GM12872 (cell line): ENCODE measurements around the gene ZNF641.

Source experiments
- TF ChIP-seq, protein P1 (sequence below): IDR thresholded peaks from 3 replicates; pipeline ENCODE4 v1.5.1; 2011; ENCODE audit warnings: low read depth, mild to moderate bottlenecking, low read length, moderate library complexity; ENCODE audit not compliant: insufficient read depth

Gene ZNF641

DNA sequence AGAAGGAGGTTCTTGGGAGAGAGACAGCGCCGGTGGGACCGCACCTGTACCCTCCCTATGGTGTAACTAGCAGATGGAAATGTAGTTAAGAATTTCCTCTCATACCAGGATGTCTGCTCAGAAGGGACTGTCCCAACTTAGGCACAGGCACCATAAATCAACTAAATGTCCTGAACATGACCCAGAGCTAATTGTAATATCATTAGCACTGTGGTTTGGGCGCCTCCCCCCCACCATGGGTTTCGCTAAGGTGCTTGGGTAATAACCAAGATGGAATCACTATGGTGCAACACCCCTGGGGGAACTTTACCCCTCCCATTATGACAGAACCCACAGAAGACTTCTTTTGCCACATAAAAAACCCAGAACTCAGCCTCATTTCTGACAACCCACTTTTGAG is 15.9 kb downstream of the ZNF641 start:
- TF ChIP-seq, protein P1, sequence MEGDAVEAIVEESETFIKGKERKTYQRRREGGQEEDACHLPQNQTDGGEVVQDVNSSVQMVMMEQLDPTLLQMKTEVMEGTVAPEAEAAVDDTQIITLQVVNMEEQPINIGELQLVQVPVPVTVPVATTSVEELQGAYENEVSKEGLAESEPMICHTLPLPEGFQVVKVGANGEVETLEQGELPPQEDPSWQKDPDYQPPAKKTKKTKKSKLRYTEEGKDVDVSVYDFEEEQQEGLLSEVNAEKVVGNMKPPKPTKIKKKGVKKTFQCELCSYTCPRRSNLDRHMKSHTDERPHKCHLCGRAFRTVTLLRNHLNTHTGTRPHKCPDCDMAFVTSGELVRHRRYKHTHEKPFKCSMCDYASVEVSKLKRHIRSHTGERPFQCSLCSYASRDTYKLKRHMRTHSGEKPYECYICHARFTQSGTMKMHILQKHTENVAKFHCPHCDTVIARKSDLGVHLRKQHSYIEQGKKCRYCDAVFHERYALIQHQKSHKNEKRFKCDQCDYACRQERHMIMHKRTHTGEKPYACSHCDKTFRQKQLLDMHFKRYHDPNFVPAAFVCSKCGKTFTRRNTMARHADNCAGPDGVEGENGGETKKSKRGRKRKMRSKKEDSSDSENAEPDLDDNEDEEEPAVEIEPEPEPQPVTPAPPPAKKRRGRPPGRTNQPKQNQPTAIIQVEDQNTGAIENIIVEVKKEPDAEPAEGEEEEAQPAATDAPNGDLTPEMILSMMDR = no peak

DNA sequence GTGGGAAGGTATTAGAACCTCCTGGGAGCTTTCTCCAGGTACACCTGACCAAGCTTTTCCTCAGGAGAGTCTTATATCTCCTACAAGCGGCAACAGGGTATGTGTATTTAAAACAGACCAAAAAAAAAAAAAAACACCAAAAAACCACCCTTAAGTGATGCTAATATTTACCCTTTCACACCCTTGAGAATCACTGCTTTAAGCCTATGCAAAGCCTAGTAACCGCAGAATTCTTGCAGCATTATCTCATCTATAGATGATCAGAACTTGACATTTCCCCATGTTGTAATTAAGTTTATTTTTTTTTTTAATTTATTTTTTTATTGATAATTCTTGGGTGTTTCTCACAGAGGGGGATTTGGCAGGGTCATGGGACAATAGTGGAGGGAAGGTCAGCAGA is 19.3 kb downstream of the ZNF641 start:
- TF ChIP-seq, protein P1 = no peak

DNA sequence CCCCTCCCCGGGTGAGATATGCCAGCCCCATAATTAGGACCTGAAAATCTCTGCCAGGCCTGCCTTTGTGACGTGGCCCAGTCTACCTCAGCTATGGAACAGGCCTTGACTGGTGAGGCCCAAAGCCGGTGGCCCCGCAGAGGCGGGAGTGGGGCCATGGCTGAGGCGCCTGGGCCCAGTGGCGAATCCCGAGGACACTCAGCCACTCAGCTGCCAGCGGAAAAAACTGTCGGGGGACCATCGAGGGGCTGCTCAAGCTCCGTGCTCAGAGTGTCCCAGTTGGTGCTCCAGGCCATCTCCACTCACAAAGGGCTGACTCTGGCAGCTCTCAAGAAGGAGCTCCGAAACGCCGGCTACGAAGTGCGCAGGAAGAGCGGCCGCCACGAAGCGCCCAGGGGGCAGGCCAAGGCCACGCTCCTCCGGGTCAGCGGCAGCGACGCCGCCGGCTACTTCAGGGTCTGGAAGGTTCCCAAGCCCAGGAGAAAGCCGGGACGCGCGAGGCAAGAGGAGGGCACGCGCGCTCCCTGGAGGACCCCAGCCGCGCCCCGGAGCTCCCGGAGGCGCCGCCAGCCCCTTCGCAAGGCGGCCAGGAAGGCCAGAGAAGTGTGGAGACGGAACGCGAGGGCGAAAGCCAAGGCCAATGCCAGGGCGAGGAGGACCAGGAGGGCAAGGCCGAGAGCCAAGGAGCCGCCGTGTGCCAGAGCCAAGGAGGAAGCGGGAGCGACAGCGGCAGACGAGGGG is 21.4 kb downstream of the ZNF641 start:
- TF ChIP-seq, protein P1 = no peak

DNA sequence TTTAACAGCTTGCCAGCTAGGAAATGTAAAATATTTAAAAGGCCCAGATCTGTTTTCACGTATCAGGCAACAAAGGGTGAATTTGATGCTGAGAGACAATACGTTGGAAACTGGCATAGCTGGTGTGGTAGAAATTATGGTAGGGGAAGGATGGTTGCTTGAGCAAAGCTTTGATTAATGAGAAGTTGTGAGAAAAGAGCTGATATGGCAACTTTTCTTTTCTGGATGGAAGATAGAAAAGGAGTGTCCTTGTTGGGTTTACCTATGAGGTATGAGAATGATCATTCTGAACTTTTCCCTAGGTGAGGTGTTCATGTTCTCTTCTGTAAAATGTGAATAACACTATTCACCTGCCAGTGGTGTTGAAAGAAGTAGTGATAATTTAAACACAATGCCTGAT is 34.2 kb downstream of the ZNF641 start:
- TF ChIP-seq, protein P1 = no peak

DNA sequence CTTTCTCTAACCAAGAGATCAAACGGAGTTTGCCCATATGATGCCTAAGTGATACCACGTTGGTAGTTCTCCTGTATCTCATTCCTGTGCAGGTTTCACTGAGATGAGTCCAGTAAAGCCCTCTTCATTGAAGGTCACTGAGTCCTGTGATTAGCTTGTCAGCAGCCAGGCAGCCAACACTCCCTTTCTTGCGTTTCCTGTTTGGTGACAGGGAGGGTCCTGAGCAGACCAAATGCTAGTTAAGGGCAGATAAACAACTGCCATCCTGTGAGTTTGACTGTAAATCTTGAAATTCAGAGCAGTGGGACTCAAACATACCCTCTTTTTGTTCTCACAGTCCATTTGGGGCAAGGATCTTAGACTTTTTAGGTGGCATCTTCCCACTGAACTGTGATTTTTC is 39.4 kb downstream of the ZNF641 start:
- TF ChIP-seq, protein P1 = no peak

DNA sequence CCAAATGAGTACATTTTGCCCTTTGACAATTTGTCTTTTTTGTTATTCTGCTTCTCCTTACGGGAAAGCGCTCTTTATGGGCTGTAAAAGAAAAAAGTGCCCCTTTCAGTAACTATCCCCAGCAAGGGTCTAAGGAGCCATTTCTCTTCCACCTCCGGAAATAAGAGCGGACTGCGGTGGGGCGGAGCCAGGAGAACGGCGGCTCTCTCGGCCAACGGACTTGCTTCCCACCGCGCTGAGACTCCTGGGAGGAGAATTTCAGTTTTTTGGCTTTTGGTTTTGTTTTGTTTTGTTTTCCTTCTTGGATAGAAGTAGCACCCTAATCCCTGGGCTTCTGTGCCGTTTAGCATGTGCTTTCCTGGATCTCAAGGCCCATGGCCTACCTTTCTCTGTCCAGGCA is 43.5 kb downstream of the ZNF641 start:
- TF ChIP-seq, protein P1 = no peak

DNA sequence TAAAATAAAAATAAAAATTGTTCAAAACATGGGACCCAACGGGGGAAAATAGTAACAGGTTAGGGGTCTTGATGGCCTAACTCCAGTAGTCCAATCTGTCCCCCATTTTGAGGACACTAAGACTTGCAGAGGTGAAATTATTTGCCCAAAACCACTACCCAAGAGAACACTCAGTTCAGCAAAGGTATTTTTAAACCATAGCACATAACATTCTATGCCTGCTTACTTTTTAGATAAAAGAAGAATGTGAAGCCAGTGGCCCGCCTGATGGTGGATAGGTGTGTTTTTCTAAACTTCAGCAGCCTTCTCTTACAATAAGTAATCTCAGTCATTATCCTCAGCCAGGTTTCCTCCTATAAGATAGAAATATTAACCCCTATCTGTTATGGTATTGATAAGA is 45.5 kb downstream of the ZNF641 start:
- TF ChIP-seq, protein P1 = no peak
